Measurements from ENCODE around the gene GSTO2. TPM values are rescaled to one million over a fixed set of nuclear protein-coding genes. Genes with fewer than 3 reads are reported as not detected.
"Not testable (repeated sequence)": the region's sequence is repeated elsewhere in the genome, so short reads cannot be mapped to it uniquely, and the experiment has no call there.

Gene GSTO2
- total and polyA plus RNA-seq, 2 of the 4 experiments (the other 2 are of a cell fraction) = 1.4 to 2.3 TPM

DNA sequence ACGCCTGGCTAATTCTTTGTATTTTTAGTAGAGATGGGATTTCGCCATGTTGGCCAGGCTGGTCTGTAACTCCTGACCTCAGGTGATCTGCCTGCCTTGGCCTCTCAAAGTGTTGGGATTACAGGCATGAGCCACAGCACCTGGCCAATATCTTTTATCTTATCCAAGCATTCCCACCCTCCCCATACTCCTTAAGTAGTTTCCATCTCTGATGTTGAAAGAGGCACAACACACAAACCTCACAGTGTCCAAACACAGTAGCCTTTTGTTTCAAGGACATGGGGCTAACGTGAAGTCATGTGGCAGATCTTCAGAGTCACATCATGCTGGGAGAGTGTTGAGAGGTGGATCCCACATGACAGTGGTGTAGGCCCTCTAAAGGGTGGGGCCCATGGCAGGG, 26.0 kb upstream of the GSTO2 start:
- intact Hi-C loops (cut with micrococcal nuclease); POLR2A ChIA-PET (ENCODE audit: unreplicated experiment); H4K20me1 ChIP-seq (ENCODE audit: insufficient read depth, low read length); H3K56ac ChIP-seq (ENCODE audit: extremely low read depth, insufficient read depth, low read length); H3K4me3 ChIP-seq (ENCODE audit: insufficient read depth, low read depth, low read length); H2BK120ac ChIP-seq (ENCODE audit: low read depth, low read length); CTCF ChIA-PET; H2BK20ac ChIP-seq (ENCODE audit: low read depth, low read length); DNase-seq; H2AFZ ChIP-seq (replicated peaks; ENCODE audit: low read length, poor library complexity); H3K9ac ChIP-seq (ENCODE audit: low read depth, low read length); H3K79me1 ChIP-seq (ENCODE audit: low read depth in 1 of 2, low read length in 2 of 2); H3K9me1 ChIP-seq (ENCODE audit: insufficient read depth, low read length); H3K23ac ChIP-seq (ENCODE audit: low read depth, low read length); H3K27ac ChIP-seq (ENCODE audit: insufficient read depth, low read length); H3K9me3 ChIP-seq (ENCODE audit: control insufficient read depth, insufficient read depth, low read length); ATAC-seq (ENCODE audit: low read depth); dilution Hi-C loops (cut with HindIII; ENCODE audit: low sequenced_read_pairs, unreplicated experiment); H4K8ac ChIP-seq (ENCODE audit: low read depth in 2 of 2, low read length in 2 of 2); H3K4me2 ChIP-seq (ENCODE audit: low read depth, low read length); H3K4ac ChIP-seq (ENCODE audit: low read depth, low read length); H4K5ac ChIP-seq (ENCODE audit: low read depth, low read length); H2AK5ac ChIP-seq (ENCODE audit: low read depth, low read length); H2BK5ac ChIP-seq (ENCODE audit: low read depth, low read length, poor library complexity, severe bottlenecking); H3K4me1 ChIP-seq (ENCODE audit: control insufficient read depth, insufficient read depth, low read length); H3K14ac ChIP-seq (replicated peaks; ENCODE audit: low read depth, low read length); H2AK9ac ChIP-seq (replicated peaks; ENCODE audit: low read depth, low read length, poor library complexity); in situ Hi-C loops (cut with MboI; ENCODE audit: low sequenced_read_pairs); H3K36me3 ChIP-seq (ENCODE audit: control insufficient read depth, insufficient read depth, low read length); H3K18ac ChIP-seq (ENCODE audit: low read depth, low read length); BruUV-seq (replicated peaks); H4K91ac ChIP-seq (ENCODE audit: insufficient read depth, low read depth, low read length); H2BK15ac ChIP-seq (ENCODE audit: low read depth, low read length): not testable (repeated sequence)
- WGBS, 2 experiments (ENCODE audit: extremely low coverage in 2 of 2, insufficient read length in 1 of 2) = 100% methylated on average over 1 of the region's 3 CpGs; no CpG with 5 or more reads in 1 of the 2 experiments
- peaks cover 14% of the 10 kb centered on the region for H3K27me3 ChIP-seq (ENCODE audit: control insufficient read depth, insufficient read depth, low read length)

Measured in IMR-90 (cell line).